Measurements from ENCODE around the gene RASIP1.

Gene RASIP1

DNA sequence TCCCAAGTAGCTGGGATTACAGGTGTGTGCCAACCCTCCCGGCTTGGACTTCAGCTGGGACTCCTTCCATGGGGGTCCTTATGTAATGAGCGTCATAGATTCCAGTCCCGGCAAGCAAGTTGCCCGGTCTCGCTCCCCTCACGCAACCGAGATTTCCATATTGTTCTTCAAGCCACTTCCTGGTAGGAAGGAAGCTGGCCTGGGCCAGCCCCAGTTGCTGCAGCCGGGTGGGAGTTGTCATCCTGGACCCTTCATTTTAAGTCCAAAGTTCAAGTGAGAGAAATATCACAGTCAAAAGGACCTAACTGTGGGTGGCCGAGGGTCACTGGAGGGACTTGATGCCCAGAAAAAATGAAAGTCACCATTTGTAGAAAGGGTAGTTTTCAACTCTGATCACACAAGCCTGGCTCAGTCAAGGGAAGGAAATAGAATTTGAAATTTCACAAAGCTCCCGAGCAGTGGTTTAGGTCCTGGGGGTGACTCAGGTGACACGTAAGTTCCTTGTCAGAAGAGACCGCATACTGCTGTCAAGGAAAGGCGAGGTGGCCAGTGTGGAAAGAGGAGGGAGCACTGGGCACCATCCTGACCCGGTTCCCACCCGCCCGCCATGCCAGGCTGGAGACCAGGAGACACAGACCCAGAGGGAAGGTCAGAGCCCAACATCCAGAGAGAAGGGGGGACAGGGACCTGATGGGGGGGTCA, 20.2 kb upstream of the RASIP1 start:
- TF ChIP-seq, protein P1, sequence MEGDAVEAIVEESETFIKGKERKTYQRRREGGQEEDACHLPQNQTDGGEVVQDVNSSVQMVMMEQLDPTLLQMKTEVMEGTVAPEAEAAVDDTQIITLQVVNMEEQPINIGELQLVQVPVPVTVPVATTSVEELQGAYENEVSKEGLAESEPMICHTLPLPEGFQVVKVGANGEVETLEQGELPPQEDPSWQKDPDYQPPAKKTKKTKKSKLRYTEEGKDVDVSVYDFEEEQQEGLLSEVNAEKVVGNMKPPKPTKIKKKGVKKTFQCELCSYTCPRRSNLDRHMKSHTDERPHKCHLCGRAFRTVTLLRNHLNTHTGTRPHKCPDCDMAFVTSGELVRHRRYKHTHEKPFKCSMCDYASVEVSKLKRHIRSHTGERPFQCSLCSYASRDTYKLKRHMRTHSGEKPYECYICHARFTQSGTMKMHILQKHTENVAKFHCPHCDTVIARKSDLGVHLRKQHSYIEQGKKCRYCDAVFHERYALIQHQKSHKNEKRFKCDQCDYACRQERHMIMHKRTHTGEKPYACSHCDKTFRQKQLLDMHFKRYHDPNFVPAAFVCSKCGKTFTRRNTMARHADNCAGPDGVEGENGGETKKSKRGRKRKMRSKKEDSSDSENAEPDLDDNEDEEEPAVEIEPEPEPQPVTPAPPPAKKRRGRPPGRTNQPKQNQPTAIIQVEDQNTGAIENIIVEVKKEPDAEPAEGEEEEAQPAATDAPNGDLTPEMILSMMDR (IDR thresholded peaks at IDR 0.05; ENCODE audit: insufficient read depth, low read depth, low read length, missing control alignments), result no peak
- no peak overlapping the region for H3K4me3 ChIP-seq (ENCODE audit: low read depth, low read length)
- no peak for DNase-seq (ENCODE audit: low read depth)

DNA sequence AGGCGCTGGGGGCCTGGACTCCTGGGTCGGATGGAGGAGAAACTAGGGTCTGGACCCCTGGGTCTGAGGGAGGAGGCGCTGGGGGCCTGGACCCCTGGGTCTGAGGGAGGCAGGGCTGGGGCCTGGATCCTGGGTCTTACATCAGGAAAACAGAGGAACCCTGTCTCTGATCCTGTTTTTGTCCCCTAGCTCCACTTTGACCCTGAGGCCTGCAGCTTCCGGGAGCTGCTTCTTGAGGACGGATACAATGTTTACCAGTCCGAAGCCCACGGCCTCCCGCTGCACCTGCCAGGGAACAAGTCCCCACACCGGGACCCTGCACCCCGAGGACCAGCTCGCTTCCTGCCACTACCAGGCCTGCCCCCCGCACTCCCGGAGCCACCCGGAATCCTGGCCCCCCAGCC, 17.3 kb upstream of the RASIP1 start:
- no peak for DNase-seq (ENCODE audit: low read depth)
- TF ChIP-seq, protein P1 (IDR thresholded peaks at IDR 0.05; ENCODE audit: insufficient read depth, low read depth, low read length, missing control alignments), result no peak
- no peak overlapping the region for H3K4me3 ChIP-seq (ENCODE audit: low read depth, low read length)

DNA sequence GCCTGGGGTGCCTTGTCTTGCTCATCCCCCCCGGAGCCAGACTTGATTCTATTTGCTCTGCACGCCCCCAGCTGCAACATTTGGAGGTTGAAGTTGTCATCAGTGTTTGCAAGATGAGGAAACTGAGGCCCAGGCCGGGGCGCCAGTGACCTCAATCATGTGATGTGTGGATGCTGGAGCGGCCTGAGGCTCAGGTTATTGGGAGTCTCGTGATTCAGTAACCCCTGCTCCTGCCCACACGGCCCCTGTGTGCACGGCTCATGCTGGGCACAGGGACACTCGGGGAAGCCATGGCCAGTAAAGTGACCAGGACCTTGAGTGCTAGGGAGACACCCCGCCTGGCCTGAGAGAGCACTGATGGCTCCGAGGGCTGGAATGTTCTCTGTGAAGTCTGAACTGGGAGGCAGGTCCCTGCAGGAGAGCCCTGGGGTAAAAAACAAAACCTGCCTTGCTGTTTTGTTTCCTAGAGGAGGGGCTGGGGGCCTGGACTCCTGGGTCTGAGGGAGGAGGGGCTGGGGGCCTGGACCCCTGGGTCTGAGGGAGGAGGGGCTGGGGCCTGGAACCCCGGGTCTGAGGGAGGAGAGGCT, 16.8 kb upstream of the RASIP1 start:
- no peak for DNase-seq (ENCODE audit: low read depth)
- no peak overlapping the region for H3K4me3 ChIP-seq (ENCODE audit: low read depth, low read length)
- TF ChIP-seq, protein P1 (IDR thresholded peaks at IDR 0.05; ENCODE audit: insufficient read depth, low read depth, low read length, missing control alignments), result no peak

DNA sequence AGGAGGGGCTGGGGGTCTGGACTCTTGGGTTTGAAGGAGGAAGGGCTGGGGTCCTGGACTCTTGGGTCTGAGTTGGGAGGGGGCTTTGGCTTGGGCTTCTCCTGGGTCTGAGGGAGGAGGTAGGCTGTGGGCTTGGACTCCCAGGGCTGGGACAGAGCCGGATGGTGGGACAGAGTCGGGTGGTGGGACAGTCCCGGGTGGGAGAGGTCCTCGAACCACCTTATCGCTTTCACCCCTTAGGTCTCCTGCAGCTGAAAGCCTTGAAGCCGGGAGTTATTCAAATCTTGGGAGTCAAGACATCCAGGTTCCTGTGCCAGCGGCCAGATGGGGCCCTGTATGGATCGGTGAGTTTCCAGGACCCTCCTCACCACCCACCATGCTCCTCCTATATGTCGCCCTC, 16.3 kb upstream of the RASIP1 start:
- no peak for DNase-seq (ENCODE audit: low read depth)
- TF ChIP-seq, protein P1 (IDR thresholded peaks at IDR 0.05; ENCODE audit: insufficient read depth, low read depth, low read length, missing control alignments), result no peak
- H3K4me3 ChIP-seq (ENCODE audit: low read depth, low read length), result no peak overlapping the region

DNA sequence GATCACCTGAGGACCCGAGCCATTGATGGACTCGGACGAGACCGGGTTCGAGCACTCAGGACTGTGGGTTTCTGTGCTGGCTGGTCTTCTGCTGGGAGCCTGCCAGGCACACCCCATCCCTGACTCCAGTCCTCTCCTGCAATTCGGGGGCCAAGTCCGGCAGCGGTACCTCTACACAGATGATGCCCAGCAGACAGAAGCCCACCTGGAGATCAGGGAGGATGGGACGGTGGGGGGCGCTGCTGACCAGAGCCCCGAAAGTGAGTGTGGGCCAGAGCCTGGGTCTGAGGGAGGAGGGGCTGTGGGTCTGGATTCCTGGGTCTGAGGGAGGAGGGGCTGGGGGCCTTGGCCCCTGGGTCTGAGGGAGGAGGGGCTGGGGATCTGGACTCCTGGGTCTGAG, 15.8 kb upstream of the RASIP1 start:
- TF ChIP-seq, protein P1 (IDR thresholded peaks at IDR 0.05; ENCODE audit: insufficient read depth, low read depth, low read length, missing control alignments), result no peak
- H3K4me3 ChIP-seq (ENCODE audit: low read depth, low read length), result no peak overlapping the region
- no peak for DNase-seq (ENCODE audit: low read depth)

DNA sequence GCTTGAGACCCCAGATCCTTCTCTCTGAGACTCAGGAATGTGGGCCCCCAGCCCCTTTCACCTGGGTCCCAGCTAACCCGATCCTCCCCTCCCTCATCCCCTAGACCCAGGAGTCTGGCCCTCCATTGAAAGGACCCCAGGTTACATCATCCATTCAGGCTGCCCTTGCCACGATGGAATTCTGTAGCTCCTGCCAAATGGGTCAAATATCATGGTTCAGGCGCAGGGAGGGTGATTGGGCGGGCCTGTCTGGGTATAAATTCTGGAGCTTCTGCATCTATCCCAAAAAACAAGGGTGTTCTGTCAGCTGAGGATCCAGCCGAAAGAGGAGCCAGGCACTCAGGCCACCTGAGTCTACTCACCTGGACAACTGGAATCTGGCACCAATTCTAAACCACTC, 15.4 kb upstream of the RASIP1 start:
- TF ChIP-seq, protein P1 (IDR thresholded peaks at IDR 0.05; ENCODE audit: insufficient read depth, low read depth, low read length, missing control alignments), result no peak
- DNase-seq (ENCODE audit: low read depth), result no peak
- H3K4me3 ChIP-seq (ENCODE audit: low read depth, low read length), result no peak overlapping the region

Measured in GM12865 (cell line).